Skeletal muscle tissue (tissue), 4 donors: Measurements from ENCODE around the gene CCDC83. TPM values are rescaled to one million over a fixed set of nuclear protein-coding genes. Genes with fewer than 3 reads are reported as not detected.
"Not testable (repeated sequence)": the region's sequence is repeated elsewhere in the genome, so short reads cannot be mapped to it uniquely, and the experiment has no call there.

Experiments used
- H3K27ac ChIP-seq: one replicate; pipeline ENCODE4 v1.7.0; 2013; ENCODE audit warnings: mild to moderate bottlenecking, low read depth, low read length, inconsistent platforms
- H3K27me3 ChIP-seq, 3 donors: one replicate each; pipeline ENCODE4 v1.7.0; 2013; ENCODE audit warnings: low read length in 3 of 3; ENCODE audit not compliant: control insufficient read depth in 3 of 3, insufficient read depth in 3 of 3
- H3K36me3 ChIP-seq, 3 donors: one replicate each; pipeline ENCODE4 v1.7.0; 2013; ENCODE audit warnings: low read length in 3 of 3; ENCODE audit not compliant: control insufficient read depth in 3 of 3, insufficient read depth in 3 of 3
- H3K4me1 ChIP-seq, 3 donors: one replicate each; pipeline ENCODE4 v1.7.0; 2013; ENCODE audit warnings: low read length in 3 of 3, mild to moderate bottlenecking in 3 of 3; ENCODE audit not compliant: control insufficient read depth in 3 of 3, insufficient read depth in 3 of 3
- H3K4me3 ChIP-seq, 3 donors: one replicate each; pipeline ENCODE4 v1.7.0; 2013; ENCODE audit warnings: low read length in 3 of 3
- H3K9ac ChIP-seq, 3 donors: one replicate each; pipeline ENCODE4 v1.7.0; 2013; ENCODE audit warnings: low read length in 3 of 3, mild to moderate bottlenecking in 3 of 3, moderate library complexity in 2 of 3, low read depth in 1 of 3
- H3K9me3 ChIP-seq, 3 donors: one replicate each; pipeline ENCODE4 v1.7.0; 2013; ENCODE audit warnings: low read length in 3 of 3; ENCODE audit not compliant: control insufficient read depth in 3 of 3
- total RNA-seq: library from RNA; depleted of rRNA; stranded (reverse); fragments of >200 nt; gene quantifications from one replicate; pipeline ENCODE4 v1.2.3, GENCODE V29; 2014
- donor health status: Osteomylitis.

The CCDC83 gene
- total RNA-seq, 1 donor from 2014 or later: not detected

- not testable (repeated sequence) for H3K36me3 ChIP-seq, H3K4me3 ChIP-seq, H3K4me1 ChIP-seq, H3K27ac ChIP-seq, H3K9ac ChIP-seq, H3K9me3 ChIP-seq, H3K27me3 ChIP-seq
These were observed 2.4 kb upstream of the CCDC83 start for GRCh38 chr11:85852754-85853153.

DNA sequence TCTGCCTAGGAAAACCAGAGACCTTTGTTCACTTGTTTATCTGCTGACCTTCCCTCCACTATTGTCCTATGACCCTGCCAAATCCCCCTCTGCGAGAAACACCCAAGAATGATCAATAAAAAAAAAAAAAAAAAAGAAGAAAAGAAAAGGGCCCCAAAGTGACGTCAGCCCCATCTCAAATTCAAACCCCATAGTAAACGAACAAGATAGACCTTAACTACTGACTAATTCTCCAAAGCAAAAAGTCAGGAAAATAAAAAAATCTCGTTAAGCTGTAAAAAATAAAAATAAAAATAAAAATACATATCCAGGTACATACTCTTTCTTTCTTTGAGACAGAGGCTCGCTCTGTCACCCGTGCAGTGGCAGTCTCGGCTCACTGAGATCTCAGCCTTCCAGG is 1.6 kb upstream of the CCDC83 start:
- H3K27me3 ChIP-seq, H3K9ac ChIP-seq, H3K27ac ChIP-seq, H3K4me3 ChIP-seq, H3K4me1 ChIP-seq, H3K36me3 ChIP-seq, H3K9me3 ChIP-seq: not testable (repeated sequence)

DNA sequence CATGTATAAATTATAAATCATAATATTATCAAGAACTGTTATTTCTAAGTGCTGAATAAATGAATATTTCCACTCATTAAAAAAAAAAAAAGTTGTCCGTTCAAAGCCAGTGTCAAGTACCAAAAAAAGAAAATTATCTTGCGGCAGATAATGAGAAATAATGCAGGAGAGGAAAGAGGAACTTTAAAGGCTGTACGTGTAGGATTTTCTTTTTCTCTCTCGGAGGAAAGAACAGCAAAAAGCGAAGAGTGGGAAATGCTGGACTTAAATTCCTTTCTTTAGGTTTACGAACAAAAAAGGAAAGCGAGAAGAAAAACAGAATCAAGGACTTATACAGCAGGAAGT is 999 bp upstream of the CCDC83 start:
- Histone ChIP-seq H3K4me3 (peak overlapping the region; percentile 74 to 95 (median 87)), H3K36me3 (no peaks in the 10 kb centered on the region), H3K9me3 (no peaks in the 10 kb centered on the region), H3K9ac (peak overlapping the region; percentile 69 to 94 (median 94)), H3K27ac (peak overlapping the region; percentile 85), H3K4me1 (peaks cover 3 to 6% (median 5%) of the 10 kb centered on the region in 3 donors), H3K27me3 (no peaks in the 10 kb centered on the region)

DNA sequence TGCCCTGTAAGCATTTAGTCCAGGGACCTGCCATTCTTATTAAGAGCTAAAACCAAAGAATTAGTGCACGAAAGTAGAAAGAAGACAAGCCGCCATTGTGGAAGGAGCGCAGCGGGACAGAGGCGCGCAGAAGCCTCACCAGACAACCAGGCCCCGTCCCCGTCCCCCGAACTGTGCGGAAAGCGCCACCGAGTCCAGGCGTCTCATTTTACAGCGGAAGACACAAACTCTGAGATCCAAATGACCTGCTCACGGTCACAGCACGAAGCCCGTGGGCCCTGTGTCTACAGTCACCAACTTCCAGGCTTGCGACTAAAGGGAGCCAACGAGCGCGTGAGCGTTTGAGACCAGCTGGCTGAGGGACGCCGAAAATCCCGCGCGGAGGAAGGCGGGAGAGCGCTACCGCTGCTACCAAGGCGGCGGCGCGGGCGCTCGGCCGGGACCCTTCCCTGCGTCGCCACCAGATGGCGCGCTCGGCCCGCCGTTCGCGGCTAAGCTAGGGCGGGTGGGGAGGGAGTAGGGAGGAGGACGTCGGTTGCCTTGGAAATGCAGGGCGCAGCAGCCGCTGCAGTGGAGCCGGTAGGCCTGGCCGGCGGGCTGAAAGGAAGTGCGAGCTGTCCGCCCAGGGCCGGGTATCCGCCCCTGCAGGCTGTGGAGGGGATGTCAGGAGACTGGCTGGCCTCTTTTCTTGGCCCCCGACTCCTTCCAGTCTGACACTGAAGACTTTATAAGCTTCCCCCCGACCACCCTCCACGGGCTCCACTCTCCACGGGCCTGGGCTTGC is 434 bp upstream of the CCDC83 start:
- Histone ChIP-seq H3K9me3 (no peaks in the 10 kb centered on the region), H3K9ac (peak overlapping the region; percentile 69 to 94 (median 94)), H3K36me3 (no peaks in the 10 kb centered on the region), H3K4me1 (peaks cover 3 to 6% (median 5%) of the 10 kb centered on the region in 3 donors), H3K27ac (peak overlapping the region; percentile 85), H3K4me3 (peak overlapping the region; percentile 74 to 95 (median 87)), H3K27me3 (no peaks in the 10 kb centered on the region)

DNA sequence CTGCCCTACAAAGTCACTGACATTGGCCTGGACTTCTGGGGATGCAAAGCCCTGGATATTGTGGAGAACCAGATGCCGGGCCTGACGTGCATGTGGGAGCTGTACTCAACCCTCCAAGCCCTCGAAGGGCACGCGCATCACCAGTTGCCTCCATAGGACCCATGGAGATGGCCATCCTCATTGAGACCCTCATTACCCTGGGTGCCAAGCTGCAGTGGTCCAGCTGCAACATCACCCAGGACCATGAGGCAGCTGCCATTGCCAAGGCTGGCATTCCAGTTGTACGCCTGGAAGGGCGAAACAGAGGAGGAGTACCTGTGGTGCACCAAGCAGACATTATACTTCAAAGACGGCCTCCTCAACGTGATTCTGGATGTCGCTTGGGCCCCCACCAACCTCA is 1.9 kb downstream of the CCDC83 start:
- Histone ChIP-seq H3K4me3 (no peak overlapping the region), H3K9me3 (no peaks in the 10 kb centered on the region), H3K4me1 (peaks cover 3 to 6% (median 5%) of the 10 kb centered on the region in 3 donors), H3K27ac (no peak overlapping the region), H3K36me3 (no peaks in the 10 kb centered on the region), H3K9ac (no peak overlapping the region), H3K27me3 (no peaks in the 10 kb centered on the region)

- not testable (repeated sequence) for H3K4me1 ChIP-seq, H3K27me3 ChIP-seq, H3K36me3 ChIP-seq, H3K4me3 ChIP-seq, H3K27ac ChIP-seq, H3K9me3 ChIP-seq, H3K9ac ChIP-seq
These were observed 4.4 kb downstream of the CCDC83 start for GRCh38 chr11:85859541-85859940.

- Histone ChIP-seq H3K27ac (no peak overlapping the region), H3K9ac (no peak overlapping the region), H3K36me3 (no peaks in the 10 kb centered on the region), H3K27me3 (no peaks in the 10 kb centered on the region), H3K4me1 (no peaks in the 10 kb centered on the region), H3K4me3 (no peak overlapping the region), H3K9me3 (no peaks in the 10 kb centered on the region)
These were observed 8.7 kb downstream of the CCDC83 start for GRCh38 chr11:85863855-85864254.

GRCh38 chr11:85866137-85866827 is 11.1 kb downstream of the CCDC83 start:
- Histone ChIP-seq H3K4me1 (no peaks in the 10 kb centered on the region), H3K9me3 (no peaks in the 10 kb centered on the region)

DNA sequence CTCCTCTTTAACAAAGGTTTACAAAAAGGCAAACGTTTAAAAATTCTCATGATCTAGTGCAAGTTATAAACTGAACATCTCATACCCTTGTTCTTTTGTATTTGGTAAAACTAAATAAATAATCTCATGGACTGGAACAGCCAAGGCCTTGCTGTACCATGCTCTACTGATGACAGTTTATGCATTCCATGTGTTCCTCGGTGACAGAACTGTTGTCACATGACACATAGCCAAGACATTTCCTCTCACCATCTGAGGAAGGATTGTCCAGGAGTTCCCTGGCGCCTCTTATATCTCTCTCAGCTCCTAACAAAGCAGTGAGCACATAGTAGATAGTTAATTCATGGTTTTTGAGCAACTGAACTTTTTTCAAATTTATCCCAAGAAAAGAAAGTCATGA is 12.6 kb downstream of the CCDC83 start:
- Histone ChIP-seq H3K9me3 (no peaks in the 10 kb centered on the region), H3K4me3 (no peak overlapping the region), H3K27me3 (no peaks in the 10 kb centered on the region)

More at GRCh38 chr11:85866137-85866827, 11.1 kb downstream of the CCDC83 start:
- Histone ChIP-seq H3K27me3 (no peaks in the 10 kb centered on the region), H3K4me3 (no peak overlapping the region), H3K27ac (no peak overlapping the region), H3K36me3 (no peaks in the 10 kb centered on the region), H3K9ac (no peak overlapping the region)

GRCh38 chr11:85869781-85870180 is 14.6 kb downstream of the CCDC83 start:
- no peaks in the 10 kb centered on the region for H3K9me3 ChIP-seq
- no peak overlapping the region for H3K9ac ChIP-seq
- no peaks in the 10 kb centered on the region for H3K4me1 ChIP-seq
- no peaks in the 10 kb centered on the region for H3K27me3 ChIP-seq
- no peaks in the 10 kb centered on the region for H3K36me3 ChIP-seq
- no peak overlapping the region for H3K27ac ChIP-seq
- no peak overlapping the region for H3K4me3 ChIP-seq

More for the DNA sequence above, 12.6 kb downstream of the CCDC83 start:
- Histone ChIP-seq H3K4me1 (no peaks in the 10 kb centered on the region), H3K9ac (no peak overlapping the region), H3K36me3 (no peaks in the 10 kb centered on the region), H3K27ac (no peak overlapping the region)
